A375 (cell line): ENCODE results near the gene EIF3D. TPM values are rescaled to one million over a fixed set of nuclear protein-coding genes. Genes with fewer than 3 reads are reported as not detected.

ENCODE experiments used
- total RNA-seq: library from RNA; depleted of rRNA; stranded (reverse); fragments of >200 nt; shearing (Covaris generic); gene quantifications from 2 replicates; pipeline ENCODE4 v1.2.3, GENCODE V29; 2014; rRNA removed

The EIF3D gene
- 310 and 368 TPM in 2 replicates for total RNA-seq

DNA sequence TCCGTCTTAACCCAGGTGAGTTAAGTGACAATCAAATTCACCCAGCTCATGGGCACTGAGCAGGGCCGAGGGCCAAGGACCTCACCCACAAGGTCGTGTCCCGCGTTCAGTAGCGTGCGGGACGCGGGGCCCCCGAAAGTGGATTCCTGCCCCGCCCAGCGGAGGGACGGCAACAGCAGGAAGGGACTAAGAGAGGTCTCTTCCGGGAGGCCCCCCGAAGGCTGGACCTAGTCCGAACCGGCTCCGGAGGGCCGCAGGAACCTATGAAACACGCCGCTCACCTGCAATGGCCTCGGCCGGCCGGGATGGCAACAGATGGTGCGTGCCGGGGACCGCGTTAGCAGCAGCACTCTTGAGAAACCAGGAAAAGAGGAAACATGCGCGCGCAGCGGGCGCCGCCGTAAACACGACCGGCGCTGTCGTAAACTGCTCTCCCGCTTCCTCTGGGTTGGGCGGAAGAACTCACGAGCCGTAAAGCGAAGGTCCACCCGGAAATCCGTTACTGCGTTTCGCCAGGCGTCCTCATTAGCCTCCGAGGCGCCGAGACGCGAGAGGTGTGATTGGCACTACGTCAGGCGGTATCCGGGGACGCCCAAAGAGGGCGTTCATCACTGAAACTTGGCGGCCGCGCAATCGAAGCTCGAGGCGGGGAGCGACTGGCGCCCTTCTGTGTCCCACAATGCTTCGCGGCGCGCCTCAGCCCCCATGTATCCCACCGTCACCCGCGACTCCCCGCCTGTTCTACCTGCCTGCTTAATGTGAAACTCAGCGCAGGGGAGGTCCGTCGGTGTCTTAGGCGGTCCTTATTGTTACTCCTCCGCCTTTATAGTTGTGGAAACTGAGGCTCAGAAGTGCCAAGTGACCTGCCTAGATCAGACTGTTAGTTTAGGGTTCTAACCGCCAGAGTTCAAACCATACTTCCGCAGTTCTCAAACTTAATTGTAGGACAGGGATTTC, at the start of gene EIF3D:
TSS of gene EIF3D (minus strand) at position 372 of the 957 bp plus-strand sequence. CDS start 3,045 bp downstream, outside the sequence.

DNA sequence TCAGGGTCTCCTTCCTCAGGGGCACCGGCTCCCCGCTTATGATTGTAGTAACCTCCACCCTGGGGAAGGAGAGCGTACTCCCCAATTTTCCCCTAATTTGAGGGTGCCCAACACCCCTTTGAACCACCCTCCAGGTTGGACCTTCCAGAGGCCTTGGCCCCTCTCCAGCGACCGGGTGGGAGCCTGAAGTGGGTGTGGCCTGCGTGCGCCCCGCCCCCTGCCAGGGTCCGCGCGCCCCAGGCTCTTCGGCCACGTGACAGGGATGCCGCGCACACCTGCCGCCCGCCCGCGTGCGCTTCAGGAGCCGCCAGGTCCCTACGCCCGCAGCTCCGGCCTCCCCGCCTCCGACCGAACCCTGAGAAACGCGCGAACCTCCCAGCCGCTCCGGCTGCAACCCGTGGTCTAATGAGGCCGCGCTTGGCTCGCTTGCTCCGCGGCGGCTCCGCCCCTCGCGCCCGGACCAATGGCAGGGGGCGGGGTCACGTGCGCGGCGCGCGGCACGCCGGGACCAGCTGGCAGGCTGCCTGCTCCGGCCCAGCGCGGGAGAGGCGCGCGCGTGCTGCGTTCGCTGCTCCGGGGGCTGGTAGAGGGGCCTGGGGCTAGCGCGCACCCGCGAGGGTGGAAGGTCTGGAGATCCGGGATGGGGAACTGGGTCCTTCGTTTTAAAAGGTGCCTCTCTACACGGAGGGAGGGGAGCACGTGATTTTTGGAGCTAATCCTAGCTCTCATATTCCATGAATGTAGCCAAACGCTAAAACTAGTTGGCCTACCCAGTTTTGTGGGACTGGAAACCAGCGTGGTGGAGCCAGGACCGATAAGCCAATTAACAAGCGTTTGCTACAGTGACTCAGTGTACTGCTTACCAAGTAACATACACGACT, 22.1 kb downstream of the EIF3D start, which contains the start of gene FOXRED2:
TSS of gene FOXRED2 (minus strand) at position 404 of the 881 bp plus-strand sequence. CDS start 618 bp downstream, outside the sequence.

GRCh38 chr22:36481393-36482168, 47.4 kb downstream of the EIF3D start, which contains the start of gene TXN2:
Gene TXN2 (minus strand): TSS chr22:36481640. CDS start chr22:36480837, 803 bp downstream.

Other genes with a start within 250 kb of the EIF3D start
- 155 and 181 TPM in 2 replicates for gene MYH9, start 141.2 kb downstream of the EIF3D start, total RNA-seq
- gene TXN2, start 47.5 kb downstream of the EIF3D start, total RNA-seq: 42.6 and 45.2 TPM in 2 replicates
- 8.3 and 11.8 TPM in 2 replicates for gene FOXRED2, start 22.1 kb downstream of the EIF3D start, total RNA-seq
- not detected in 2 replicates for gene CACNG2, start 174.6 kb upstream of the EIF3D start, total RNA-seq
- 4.8 and 6.3 TPM in 2 replicates for gene IFT27, start 247.0 kb upstream of the EIF3D start, total RNA-seq